Measurements from ENCODE around the gene TBCK. TPM values are rescaled to one million over a fixed set of nuclear protein-coding genes. Genes with fewer than 3 reads are reported as not detected.

TBCK gene
- total RNA-seq, 1 donor = 68.8 TPM

- no peak overlapping the region for H3K4me2 ChIP-seq (ENCODE audit: insufficient read depth, low read length)
- no peak for DNase-seq (ENCODE audit: insufficient read length, low spot score, missing footprints)
- no peaks in the 10 kb centered on the region for H3K27me3 ChIP-seq (ENCODE audit: insufficient read depth, low read length)
- no peak overlapping the region for H2AFZ ChIP-seq (ENCODE audit: low read length)
- peaks cover 3% of the 10 kb centered on the region for H3K4me1 ChIP-seq (ENCODE audit: insufficient read depth, low read length)
- H3K9me3 ChIP-seq (ENCODE audit: low read depth, low read length) = no peaks in the 10 kb centered on the region
- H3K79me2 ChIP-seq (ENCODE audit: insufficient read depth, low read length) = no peaks in the 10 kb centered on the region
- H3K4me3 ChIP-seq (ENCODE audit: insufficient read depth, low read length) = no peak overlapping the region
- no peak overlapping the region for H3K27ac ChIP-seq (ENCODE audit: low read depth, low read length)
- H4K20me1 ChIP-seq (ENCODE audit: insufficient read depth, low read length) = no peaks in the 10 kb centered on the region
- peaks cover 17% of the 10 kb centered on the region for H3K36me3 ChIP-seq (ENCODE audit: insufficient read depth, low read length)
- no peak for TF ChIP-seq CTCF (IDR thresholded peaks at IDR 0.05; ENCODE audit: extremely low read depth, low read depth, low read length)
These were observed 26.3 kb downstream of the TBCK start for GRCh38 chr4:106289737-106290136.

- peaks cover 5% of the 10 kb centered on the region for H3K36me3 ChIP-seq (ENCODE audit: insufficient read depth, low read length)
- peaks cover 2% of the 10 kb centered on the region for H3K79me2 ChIP-seq (ENCODE audit: insufficient read depth, low read length)
- no peaks in the 10 kb centered on the region for H3K27me3 ChIP-seq (ENCODE audit: insufficient read depth, low read length)
- H3K4me3 ChIP-seq (ENCODE audit: insufficient read depth, low read length) = no peak overlapping the region
- no peak overlapping the region for H3K4me2 ChIP-seq (ENCODE audit: insufficient read depth, low read length)
- peak; percentile 66 for DNase-seq (ENCODE audit: insufficient read length, low spot score, missing footprints)
- H3K4me1 ChIP-seq (ENCODE audit: insufficient read depth, low read length) = peaks cover 3% of the 10 kb centered on the region
- H4K20me1 ChIP-seq (ENCODE audit: insufficient read depth, low read length) = no peaks in the 10 kb centered on the region
- H3K27ac ChIP-seq (ENCODE audit: low read depth, low read length) = peak overlapping the region; percentile 29
- H3K9me3 ChIP-seq (ENCODE audit: low read depth, low read length) = no peaks in the 10 kb centered on the region
- no peak overlapping the region for H2AFZ ChIP-seq (ENCODE audit: low read length)
- TF ChIP-seq CTCF (IDR thresholded peaks at IDR 0.05; ENCODE audit: extremely low read depth, low read depth, low read length) = no peak
These were observed 28.5 kb downstream of the TBCK start for GRCh38 chr4:106287353-106287969.

GRCh38 chr4:106286611-106287010 is 29.4 kb downstream of the TBCK start:
- Histone ChIP-seq H3K27ac (ENCODE audit: low read depth, low read length) (peak overlapping the region; percentile 8), H3K36me3 (ENCODE audit: insufficient read depth, low read length) (no peaks in the 10 kb centered on the region), H2AFZ (ENCODE audit: low read length) (no peak overlapping the region), H3K79me2 (ENCODE audit: insufficient read depth, low read length) (peaks cover 2% of the 10 kb centered on the region), H3K9me3 (ENCODE audit: low read depth, low read length) (no peaks in the 10 kb centered on the region), H4K20me1 (ENCODE audit: insufficient read depth, low read length) (no peaks in the 10 kb centered on the region), H3K27me3 (ENCODE audit: insufficient read depth, low read length) (no peaks in the 10 kb centered on the region), H3K4me1 (ENCODE audit: insufficient read depth, low read length) (peaks cover 3% of the 10 kb centered on the region), H3K4me2 (ENCODE audit: insufficient read depth, low read length) (no peak overlapping the region), H3K4me3 (ENCODE audit: insufficient read depth, low read length) (no peak overlapping the region)
- no peak for TF ChIP-seq CTCF (IDR thresholded peaks at IDR 0.05; ENCODE audit: extremely low read depth, low read depth, low read length)
- no peak for DNase-seq (ENCODE audit: insufficient read length, low spot score, missing footprints)

- Histone ChIP-seq H2AFZ (ENCODE audit: low read length) (no peak overlapping the region), H3K4me1 (ENCODE audit: insufficient read depth, low read length) (no peaks in the 10 kb centered on the region), H3K27me3 (ENCODE audit: insufficient read depth, low read length) (no peaks in the 10 kb centered on the region), H3K27ac (ENCODE audit: low read depth, low read length) (no peak overlapping the region), H3K36me3 (ENCODE audit: insufficient read depth, low read length) (no peaks in the 10 kb centered on the region), H3K9me3 (ENCODE audit: low read depth, low read length) (no peaks in the 10 kb centered on the region), H3K79me2 (ENCODE audit: insufficient read depth, low read length) (peaks cover 2% of the 10 kb centered on the region), H4K20me1 (ENCODE audit: insufficient read depth, low read length) (no peaks in the 10 kb centered on the region), H3K4me3 (ENCODE audit: insufficient read depth, low read length) (no peak overlapping the region), H3K4me2 (ENCODE audit: insufficient read depth, low read length) (no peak overlapping the region)
- no peak for TF ChIP-seq CTCF (IDR thresholded peaks at IDR 0.05; ENCODE audit: extremely low read depth, low read depth, low read length)
- DNase-seq (ENCODE audit: insufficient read length, low spot score, missing footprints) = no peak
These were observed 31.8 kb downstream of the TBCK start for GRCh38 chr4:106284227-106284626.

Data from osteoblast (primary cell).